Activated CD4-positive, alpha-beta T cell treated with anti-CD3 and anti-CD28 coated beads for 24 hours (primary cell): Measurements from ENCODE around the gene TJP1.
"Not testable (repeated sequence)": the region's sequence is repeated elsewhere in the genome, so short reads cannot be mapped to it uniquely, and the experiment has no call there.

Experiments used
- DNase-seq, 2 donors: peaks; one replicate each; pipeline ENCODE4 v3.0.0-alpha.2; 2020; ENCODE audit warnings: low read depth in 2 of 2

TJP1 gene

GRCh38 chr15:29681946-29682345 is 140.3 kb downstream of the TJP1 start:
- no peak for DNase-seq

GRCh38 chr15:29681166-29681845 is 141.0 kb downstream of the TJP1 start:
- no peak for DNase-seq

GRCh38 chr15:29680465-29681165 is 141.7 kb downstream of the TJP1 start:
- DNase-seq = no peak

GRCh38 chr15:29678504-29679034 is 143.7 kb downstream of the TJP1 start:
- DNase-seq = no peak

DNA sequence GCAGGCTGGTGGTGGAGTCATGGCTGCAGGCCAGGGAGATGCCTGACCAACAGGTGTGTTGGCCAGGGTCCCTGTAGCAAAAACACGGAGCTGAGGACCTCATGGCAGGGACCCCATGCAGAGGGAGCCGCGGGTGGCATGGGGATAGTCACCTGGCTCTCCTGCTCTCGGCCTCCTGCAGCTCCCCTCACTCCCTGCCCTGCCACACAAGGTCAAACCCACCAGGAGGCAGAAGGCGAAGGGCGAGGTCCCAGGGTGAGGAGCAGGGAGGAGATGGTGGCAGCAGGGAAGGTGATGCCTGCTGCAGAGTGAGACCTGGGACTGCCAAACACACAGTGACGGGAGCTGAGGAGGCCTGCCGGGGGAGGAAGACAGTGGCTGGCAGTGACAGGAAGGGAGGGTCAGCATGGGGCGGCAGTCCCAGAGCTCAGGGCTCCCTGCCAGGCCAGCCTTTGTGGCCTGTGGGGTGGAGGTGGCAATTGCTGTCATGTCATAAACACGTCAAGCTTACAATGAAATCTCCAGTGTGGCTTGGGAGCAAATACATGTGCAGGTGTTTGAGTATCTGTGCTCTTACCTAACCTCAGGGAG is 144.3 kb downstream of the TJP1 start:
- no peak for DNase-seq

DNA sequence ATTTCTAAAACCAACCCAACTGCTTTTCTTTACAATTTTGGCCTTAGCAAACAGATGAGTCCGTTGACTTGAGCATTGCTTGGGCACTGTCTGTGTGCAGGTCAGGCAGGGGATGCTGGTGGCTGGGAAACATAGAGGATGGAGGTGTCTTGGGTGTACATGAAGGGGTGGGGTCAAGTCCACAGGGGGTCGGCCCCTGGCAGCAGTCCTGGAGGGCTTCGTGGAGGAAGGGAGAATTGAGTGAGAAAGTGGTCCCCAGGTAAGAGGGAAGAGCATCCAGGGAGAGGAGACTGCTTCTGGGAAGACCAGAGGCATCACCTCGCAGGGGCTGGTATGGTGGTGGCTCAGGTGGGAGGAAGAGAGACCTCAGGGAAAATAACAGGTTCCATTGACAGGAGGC is 144.8 kb downstream of the TJP1 start:
- DNase-seq = no peak

GRCh38 chr15:29676961-29677402 is 145.3 kb downstream of the TJP1 start:
- no peak for DNase-seq

GRCh38 chr15:29676374-29676960 is 145.8 kb downstream of the TJP1 start:
- not testable (repeated sequence) for DNase-seq

- no peak for DNase-seq
Observed at GRCh38 chr15:29675791-29676301, 146.4 kb downstream of the TJP1 start.

- DNase-seq = no peak
Observed at GRCh38 chr15:29674661-29675533, 147.4 kb downstream of the TJP1 start.

DNA sequence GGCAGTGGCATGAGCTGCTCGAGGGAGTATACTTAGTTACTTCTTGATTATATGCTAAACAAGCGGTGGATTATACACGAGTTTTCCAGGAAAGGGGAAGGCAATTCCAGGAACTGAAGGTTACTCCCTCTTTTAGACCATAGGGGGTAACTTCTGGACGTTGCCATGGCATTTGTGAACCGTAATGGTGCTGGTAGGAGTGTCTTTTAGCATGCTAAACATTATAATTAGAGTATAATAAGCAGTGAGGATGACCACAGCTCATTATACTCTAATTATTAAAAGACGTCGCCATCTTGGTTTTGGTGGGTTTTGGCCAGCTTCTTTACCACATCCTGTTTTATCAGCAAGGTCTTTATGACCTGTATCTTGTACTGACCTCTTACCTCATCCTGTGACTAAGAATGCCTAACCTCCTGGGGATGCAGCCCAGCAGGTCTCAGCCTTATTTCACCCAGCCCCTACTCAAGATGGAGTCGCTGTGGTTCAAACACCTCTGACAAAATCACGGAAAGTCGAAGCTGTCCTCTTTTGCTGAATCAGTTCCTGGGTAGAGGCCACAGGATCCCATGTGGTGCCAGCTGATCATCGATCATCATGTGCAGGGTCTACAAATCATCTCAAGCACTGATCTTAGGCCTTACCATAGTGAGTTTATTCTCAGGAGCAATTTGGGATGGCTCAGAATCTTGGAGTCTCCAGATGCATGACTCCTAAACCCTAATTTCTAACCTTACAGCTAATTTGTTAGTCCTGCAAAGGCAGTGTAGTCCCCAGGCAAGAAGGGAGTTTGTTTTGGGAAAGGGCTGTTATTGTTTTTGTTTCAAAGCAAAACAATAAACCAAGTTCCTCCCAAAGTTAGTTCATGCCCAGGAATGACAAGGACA is 149.1 kb downstream of the TJP1 start:
- no peak for DNase-seq

GRCh38 chr15:29672446-29672845 is 149.8 kb downstream of the TJP1 start:
- DNase-seq = no peak

- DNase-seq = not testable (repeated sequence)
Observed at GRCh38 chr15:29672046-29672445, 150.2 kb downstream of the TJP1 start.

DNA sequence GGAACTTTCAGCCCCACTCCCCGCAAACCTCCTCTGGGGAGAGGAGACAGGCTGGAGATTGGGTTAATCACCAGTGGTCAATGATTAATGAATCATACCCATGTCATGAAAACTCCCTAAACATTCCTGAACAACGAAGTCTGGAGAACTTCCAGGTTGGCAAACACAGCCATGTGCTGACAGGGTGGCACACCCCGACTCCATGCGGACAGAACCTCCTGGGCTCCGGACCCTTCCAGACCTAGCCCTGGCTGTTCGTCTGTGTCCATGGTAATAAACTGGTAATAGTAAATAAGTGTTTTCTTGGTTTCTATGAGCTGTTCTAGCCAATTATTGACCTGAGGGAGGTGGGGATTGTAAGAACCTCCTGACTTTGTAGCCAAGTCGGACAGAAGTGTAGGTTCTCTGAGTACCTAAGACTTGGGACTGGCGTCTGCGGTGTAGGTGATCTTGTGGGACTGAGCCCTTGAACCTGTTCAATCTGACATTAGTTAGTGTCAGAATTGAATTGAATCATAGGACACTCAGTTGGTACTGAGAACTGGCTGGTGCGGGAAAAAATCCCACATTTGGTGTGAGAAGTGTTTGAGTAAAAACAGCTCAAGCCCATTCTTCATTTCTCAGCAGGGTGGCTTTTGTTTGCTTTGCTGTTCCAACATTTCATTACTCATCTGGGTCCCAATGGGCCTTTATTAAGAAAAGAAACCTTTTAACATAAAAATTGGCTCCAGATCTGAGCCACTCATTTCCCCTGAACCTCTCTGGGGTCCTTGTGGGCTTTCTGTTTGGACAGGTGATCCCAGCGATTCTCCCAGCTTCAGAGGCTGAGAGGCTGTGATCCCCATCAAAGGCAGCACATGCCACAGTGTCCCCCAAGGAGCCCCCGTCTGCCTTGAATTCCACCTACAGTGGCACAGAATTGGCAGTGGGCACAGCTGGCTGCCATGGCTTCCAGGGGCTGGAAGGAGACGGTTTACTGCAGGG is 151.0 kb downstream of the TJP1 start:
- DNase-seq = no peak

DNA sequence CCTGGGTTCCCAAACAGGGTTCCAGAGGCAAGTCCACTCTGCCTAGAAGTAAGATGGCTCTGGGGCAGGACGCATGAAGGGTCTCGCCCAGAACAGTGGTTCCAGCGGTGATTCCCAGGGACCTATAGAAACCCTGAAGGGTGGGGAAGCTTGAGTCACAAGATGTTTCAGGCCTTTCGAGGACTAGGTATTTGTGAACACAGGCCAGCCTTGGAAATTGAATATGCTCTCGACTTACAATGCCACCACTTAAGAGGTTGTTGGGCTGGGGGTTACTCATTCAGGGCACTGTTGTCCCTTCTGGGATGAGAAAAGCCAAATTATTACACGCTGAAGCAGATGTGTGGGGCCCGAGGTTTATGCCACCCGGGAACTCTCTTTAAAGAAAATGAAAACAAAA is 152.0 kb downstream of the TJP1 start:
- no peak for DNase-seq

GRCh38 chr15:29669823-29670222 is 152.4 kb downstream of the TJP1 start:
- DNase-seq = no peak

DNA sequence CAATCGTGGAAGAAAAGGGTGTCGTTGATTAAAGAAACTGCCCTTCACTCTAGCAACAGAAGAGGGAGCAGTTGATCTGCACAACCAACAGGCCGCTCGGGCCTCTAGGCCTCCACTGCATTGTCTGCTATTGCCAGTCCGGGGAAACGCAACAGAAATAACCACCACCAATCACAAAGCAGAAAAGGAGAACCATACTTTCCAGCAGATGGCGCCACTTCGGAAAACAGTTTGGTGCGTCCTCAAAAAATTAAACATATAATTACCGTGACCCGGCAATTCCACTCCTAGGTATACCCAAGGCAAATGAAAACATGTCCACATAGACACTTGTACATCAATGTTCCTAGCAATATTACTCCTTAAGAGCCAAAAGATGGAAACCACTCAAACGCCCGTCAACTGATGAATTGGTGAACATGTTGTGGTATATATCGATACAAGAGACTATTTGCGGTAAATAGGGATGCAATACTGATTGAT is 154.1 kb downstream of the TJP1 start:
- DNase-seq = peak; percentile 3 to 12

GRCh38 chr15:29666241-29666640 is 156.0 kb downstream of the TJP1 start:
- DNase-seq = no peak
